NAMALWA (cell line): ENCODE measurements around the gene GSTT4.
"Not testable (repeated sequence)": the region's sequence is repeated elsewhere in the genome, so short reads cannot be mapped to it uniquely, and the experiment has no call there.

Source experiments
- DNase-seq: peaks from one replicate; pipeline ENCODE4 v3.0.0-alpha.2; 2015; ENCODE audit warnings: low spot score

Gene GSTT4

DNA sequence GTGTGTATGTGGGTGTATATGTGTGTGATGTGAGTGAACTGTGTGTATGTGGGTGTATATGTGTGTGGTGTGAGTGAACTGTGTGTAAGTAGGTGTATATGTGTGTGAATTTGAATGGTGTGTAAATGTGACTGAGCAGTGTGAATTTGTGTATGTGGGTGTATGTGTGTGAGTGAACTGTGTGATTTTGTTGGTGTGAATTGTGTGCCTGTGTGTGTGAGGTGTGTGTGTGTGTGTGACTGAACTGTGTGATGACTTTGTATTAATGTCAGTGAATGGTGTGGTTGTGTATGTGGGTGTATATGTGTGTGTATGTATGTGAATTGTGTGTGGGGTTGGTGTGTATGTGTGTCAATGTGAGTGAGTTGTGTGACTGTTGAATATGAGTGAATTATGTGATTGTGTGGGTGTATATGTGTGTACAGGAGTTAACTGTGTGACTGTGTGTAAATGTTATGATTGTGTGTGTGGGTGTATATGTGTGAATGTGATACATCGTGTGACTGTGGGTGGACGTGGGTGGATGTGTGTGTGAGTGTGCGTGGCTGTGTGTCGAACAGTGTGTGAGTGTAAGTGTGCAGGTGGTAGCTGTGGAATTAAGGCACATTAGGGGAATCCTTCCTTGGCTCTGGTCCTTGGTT, 18.6 kb downstream of the GSTT4 start:
- DNase-seq = not testable (repeated sequence)

DNA sequence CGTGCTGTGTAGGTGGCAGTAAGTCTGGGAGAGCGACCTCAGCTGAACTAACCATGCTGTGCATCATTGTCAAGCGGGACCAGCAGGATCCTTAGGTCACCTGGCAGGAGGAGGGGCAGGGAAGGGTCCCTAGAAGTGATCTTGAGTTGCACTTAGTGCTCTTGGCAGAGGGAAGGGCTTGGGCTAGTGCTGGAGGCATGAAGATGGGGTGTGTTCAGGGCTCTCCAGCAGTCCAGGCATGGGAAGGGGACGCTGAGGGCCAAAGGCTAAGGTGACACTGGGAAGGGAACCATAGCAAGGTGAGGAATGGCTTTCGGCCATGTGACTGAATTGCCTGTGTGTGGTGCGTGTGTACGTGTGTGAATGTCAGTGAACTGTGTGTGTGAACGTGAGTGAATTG, 19.2 kb downstream of the GSTT4 start:
- not testable (repeated sequence) for DNase-seq

DNA sequence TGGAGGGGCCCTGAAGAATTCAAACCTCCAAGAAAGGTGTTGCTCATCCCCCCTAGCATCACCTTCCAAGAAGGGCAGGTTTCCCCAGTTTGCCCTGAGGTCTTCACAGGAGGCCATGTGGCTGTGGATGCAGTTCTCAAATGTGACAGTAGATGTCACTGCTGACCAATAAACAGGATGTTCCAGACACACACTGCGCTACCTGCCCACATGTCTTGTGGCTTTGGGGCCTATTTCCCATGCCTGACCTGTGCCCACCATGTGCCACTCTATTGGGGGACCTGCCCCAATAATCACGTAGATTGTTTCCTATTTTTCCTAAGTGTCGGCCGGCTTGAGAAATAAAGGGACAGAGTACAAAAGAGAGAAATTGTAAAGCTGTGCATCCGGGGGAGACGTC, 20.8 kb downstream of the GSTT4 start:
- peak; percentile 50 for DNase-seq

DNA sequence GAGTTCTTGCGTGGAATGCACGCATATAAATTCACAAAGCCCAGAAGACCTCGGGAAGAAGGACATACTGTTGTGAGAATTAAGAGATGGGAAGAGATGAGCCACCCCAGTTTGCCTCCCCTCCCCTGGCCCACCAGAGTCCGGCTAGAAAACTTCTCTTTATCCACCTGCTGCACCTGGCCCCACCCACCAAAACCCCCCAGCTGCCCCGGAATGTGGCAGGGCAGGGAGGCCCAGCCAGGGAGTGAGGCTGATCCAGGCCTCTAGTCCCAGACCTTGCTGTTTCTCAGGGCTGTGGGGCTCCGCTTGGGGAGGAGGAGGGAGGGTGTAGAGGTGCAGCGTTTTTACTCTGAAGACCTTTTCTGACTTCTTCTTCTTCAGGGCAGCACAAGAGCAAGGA, 24.7 kb downstream of the GSTT4 start:
- not testable (repeated sequence) for DNase-seq

DNA sequence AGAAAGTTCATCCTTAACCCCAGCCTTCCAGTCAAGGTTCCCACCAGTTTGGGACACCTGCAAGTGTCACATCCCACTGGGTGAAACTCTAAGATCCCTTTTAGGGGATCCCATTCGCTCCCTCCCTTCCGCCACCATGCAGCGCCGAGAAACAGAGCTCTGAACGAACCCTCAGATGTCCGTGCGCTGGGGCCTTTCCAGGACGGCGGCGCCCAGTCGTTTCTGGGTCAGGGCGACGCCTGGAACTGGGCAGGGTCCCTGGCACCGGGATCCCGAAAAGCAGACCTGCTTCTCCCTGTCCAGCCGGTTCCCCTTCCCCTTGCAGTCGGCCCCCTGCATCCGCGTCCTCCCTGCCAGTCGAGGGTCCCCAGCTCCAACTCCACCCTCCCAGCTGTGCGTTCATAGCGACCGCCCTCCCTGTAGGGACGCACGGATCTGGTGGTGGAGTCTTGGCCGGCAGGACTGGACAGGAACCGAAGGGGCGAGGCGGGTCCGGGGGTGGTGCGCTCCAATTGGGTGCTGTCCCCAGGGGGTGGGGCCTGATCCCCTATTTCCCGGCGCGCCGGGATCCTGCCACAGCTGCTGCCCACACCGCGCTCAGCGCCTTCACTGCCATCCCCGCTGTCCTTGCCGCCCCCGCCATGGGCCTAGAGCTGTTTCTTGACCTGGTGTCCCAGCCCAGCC, 25.6 kb downstream of the GSTT4 start, which contains the start of gene GSTT2:
TSS of gene GSTT2 (plus strand) at position 578 of the 684 bp plus-strand sequence.
- DNase-seq = not testable (repeated sequence)

DNA sequence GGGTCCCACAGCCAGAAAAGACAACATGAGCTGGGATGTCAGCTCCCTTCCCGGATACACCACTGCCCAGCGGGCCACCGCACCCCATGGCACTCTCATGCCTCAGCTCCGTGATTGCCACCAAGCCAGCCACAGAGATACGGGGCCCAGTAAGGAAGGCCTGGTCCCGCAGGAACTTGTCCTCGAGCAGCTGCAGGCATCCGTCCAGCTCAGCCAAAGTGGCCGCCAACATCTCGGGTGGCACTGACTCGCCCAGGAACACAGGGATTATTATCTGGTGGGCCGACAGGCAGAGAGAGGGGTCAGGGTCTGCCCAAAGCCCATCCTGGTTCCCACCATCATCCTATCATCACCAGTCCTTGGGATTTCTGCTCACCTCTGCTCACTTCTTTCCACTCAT, 27.9 kb downstream of the GSTT4 start:
- DNase-seq = not testable (repeated sequence)

DNA sequence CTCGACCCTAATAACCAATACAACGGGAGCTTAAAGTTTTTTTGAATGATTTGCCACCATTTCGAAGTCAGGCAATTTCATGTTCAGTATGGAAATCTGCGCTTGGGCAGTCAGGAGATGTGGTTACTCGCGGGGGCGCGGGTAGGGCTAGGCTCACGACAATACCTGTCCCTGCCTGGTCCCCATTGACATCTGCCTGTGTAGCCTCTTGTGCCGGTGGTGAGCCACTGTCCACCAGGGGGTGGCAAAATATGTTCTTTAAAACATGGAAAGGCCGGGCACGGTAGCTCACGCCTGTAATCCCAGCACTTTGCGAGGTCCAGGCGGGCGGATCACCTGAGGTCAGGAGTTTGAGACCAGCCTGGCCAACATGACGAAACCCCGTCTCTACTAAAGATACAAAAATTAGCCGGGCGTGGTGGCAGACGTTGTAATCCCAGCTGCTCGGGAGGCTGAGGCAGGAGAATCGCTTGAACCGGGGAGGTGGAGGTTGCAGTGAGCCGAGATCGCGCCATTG, 30.4 kb downstream of the GSTT4 start:
- not testable (repeated sequence) for DNase-seq

DNA sequence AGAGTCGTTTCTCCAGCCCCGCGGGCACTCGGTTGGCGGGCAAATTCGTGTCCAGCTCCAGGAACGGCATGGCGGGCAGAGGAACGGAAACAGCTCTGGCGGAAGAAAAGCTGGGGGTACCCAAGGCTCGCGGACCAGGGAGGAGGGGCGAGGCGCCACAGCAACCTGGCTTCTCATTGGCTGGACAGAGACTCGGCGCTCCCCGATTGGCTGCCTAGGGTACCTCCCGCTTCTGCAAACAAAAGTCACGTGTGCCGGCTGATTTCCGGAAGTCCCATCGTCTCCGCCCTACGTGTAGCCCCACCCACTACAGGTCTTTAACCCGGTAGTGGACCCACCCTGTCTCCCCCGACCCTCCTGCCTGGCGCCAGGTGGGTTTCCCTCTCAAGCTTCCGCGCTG, 30.9 kb downstream of the GSTT4 start, which contains the start of gene DDT:
TSS of gene DDT (minus strand) at position 97 of the 400 bp plus-strand sequence. CDS start at position 70, 27 bp downstream.
- not testable (repeated sequence) for DNase-seq

DNA sequence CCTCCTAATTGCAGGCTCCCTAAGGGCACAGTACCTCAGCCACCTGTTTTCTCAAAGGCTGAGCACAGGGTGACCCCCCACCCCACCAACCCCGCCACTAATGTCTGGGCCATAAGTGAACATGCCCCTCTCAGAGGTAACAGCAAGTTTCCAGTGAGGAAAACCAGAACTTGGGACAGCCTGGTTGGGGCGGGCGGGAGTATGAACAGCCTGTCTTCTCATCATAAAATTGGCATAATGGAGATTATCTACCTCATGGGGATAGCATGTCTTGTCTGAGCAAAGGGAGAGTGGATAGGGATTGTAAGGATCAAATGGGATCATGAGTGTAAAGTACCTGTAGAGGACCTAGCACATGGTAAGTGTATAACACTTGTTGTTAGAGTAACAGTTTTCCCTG, 33.3 kb downstream of the GSTT4 start:
- DNase-seq = not testable (repeated sequence)

DNA sequence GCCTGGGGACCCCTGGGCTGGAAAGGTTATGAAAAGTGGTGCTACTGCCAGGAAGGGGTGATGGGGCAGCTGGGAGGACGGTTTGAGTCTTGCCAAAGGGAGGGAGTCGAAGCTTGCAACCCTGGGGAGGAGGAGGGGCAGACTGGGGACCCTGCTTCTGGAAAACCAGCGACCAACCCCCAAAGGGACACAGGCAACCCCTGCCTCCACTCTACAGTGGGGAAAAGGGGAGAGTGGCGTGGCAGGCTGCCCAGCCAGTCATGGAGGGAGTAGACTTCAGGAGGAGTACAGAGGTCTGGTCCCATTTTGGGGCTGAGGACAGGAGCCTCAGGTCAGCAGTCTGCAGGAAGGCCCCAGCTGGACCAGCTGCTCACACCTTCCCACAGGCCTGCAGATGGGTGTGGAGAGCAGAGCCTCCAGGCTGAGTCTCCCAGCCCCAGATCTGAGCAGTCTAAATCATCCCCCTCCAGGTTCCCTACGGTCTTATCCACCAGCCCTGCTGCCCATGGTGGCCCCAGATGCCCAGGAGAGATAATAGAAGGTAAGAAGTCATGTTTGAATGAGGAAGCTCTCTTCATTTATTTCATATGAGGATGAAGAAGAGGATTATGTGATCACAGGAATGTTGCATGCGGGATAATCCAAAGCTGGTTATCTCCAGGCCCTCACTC, 34.3 kb downstream of the GSTT4 start:
- no peak for DNase-seq

DNA sequence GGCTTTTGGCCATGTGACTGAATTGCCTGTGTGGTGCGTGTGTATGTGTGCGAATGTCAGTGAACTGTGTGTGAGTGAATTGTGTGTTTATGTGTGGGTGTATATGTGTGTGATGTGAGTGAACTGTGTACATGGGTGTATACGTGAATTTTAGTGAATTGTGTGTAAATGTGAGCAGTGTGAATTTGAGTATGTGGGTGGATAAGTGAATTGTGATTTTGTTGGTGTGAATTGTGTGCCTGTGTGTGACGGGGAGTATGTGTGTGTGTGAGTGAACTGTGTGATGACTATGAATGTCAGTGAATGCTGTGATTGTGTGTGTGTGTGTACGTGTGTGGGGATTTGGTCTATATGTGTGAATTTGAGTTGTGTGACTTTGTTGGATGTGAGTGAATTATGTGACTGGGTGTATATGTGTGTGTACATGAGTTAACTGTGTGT, 35.0 kb downstream of the GSTT4 start:
- peak; percentile 10 for DNase-seq

DNA sequence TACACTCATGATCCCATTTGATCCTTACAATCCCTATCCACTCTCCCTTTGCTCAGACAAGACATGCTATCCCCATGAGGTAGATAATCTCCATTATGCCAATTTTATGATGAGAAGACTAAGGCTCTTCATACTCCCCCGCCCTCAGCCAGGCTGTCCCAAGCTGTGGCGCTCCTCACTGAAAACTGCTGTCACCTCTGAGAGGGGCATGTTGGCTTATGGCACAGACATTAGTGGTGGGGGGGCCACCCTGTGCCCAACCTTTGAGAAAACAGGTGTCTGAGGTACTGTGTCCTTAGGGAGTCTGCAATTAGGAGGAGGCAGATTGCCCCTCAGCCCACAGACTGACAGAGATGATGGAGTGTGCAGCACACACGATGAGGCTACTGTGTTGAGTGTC, 36.2 kb downstream of the GSTT4 start:
- DNase-seq = no peak

DNA sequence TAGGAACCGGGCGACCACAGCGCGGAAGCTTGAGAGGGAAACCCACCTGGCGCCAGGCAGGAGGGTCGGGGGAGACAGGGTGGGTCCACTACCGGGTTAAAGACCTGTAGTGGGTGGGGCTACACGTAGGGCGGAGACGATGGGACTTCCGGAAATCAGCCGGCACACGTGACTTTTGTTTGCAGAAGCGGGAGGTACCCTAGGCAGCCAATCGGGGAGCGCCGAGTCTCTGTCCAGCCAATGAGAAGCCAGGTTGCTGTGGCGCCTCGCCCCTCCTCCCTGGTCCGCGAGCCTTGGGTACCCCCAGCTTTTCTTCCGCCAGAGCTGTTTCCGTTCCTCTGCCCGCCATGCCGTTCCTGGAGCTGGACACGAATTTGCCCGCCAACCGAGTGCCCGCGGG, 38.7 kb downstream of the GSTT4 start, which contains the start of gene DDTL:
TSS of gene DDTL (plus strand) at position 321 of the 400 bp plus-strand sequence. CDS start at position 348, 27 bp downstream.
- DNase-seq = not testable (repeated sequence)

DNA sequence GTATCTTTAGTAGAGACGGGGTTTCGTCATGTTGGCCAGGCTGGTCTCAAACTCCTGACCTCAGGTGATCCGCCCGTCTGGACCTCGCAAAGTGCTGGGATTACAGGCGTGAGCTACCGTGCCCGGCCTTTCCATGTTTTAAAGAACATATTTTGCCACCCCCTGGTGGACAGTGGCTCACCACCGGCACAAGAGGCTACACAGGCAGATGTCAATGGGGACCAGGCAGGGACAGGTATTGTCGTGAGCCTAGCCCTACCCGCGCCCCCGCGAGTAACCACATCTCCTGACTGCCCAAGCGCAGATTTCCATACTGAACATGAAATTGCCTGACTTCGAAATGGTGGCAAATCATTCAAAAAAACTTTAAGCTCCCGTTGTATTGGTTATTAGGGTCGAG, 39.2 kb downstream of the GSTT4 start:
- not testable (repeated sequence) for DNase-seq

DNA sequence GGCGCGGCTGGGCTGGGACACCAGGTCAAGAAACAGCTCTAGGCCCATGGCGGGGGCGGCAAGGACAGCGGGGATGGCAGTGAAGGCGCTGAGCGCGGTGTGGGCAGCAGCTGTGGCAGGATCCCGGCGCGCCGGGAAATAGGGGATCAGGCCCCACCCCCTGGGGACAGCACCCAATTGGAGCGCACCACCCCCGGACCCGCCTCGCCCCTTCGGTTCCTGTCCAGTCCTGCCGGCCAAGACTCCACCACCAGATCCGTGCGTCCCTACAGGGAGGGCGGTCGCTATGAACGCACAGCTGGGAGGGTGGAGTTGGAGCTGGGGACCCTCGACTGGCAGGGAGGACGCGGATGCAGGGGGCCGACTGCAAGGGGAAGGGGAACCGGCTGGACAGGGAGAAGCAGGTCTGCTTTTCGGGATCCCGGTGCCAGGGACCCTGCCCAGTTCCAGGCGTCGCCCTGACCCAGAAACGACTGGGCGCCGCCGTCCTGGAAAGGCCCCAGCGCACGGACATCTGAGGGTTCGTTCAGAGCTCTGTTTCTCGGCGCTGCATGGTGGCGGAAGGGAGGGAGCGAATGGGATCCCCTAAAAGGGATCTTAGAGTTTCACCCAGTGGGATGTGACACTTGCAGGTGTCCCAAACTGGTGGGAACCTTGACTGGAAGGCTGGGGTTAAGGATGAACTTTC, 44.0 kb downstream of the GSTT4 start, which contains the start of gene GSTT2B:
TSS of gene GSTT2B (minus strand) at position 112 of the 688 bp plus-strand sequence. CDS start at position 48, 64 bp downstream.
- DNase-seq = not testable (repeated sequence)

DNA sequence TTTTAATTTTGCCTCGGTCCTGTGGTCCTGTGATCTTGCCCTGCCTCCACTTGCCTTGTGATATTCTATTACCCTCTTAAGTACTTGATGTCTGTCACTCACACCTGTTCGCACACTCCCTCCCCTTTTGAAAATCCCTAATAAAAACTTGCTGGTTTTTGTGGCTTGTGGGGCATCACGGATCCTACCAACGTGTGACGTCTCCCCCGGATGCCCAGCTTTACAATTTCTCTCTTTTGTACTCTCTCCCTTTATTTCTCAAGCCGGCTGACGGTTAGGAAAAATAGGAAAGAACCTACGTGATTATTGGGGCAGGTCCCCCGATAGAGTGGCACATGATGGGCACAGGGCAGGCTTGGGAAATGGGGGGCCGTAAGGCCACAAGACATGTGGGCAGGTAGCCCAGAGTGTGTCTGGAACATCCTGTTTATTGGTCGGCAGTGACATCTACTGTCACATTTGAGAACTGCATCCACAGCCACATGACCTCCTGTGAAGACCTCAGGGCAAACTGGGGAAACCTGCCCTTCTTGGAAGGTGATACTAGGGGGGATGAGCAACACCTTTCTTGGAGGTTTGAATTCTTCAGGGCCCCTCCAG, 48.9 kb downstream of the GSTT4 start:
- DNase-seq = peak; percentile 90

DNA sequence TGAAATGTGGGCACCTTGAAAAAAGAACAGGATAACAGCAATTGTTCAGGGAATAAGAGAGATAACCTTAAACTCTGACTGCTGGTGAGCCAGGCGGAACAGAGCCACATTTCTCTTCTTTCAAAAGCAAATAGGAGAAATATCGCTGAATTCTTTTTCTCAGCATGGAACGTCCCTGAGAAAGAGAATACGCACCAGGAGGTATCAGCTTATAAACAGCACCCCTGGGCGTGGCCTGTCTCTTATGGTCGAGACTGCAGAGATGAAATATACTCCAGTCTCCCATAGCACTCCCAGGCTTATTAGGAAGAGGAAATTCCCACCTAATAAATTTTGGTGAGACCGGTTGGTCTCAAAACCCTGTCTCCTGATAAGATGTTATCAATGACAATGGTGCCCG, 49.4 kb downstream of the GSTT4 start:
- not testable (repeated sequence) for DNase-seq

DNA sequence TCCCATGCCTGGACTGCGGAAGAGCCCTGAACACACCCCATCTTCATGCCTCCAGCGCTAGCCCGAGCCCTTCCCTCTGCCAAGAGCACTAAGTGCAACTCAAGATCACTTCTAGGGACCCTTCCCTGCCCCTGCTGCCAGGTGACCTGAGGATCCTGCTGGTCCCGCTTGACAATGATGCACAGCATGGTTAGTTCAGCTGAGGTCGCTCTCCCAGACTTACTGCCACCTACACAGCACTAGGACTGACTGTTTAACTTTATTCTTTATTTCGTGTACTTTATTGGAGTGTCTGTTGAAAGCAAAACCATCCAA, 50.3 kb downstream of the GSTT4 start:
- DNase-seq = not testable (repeated sequence)

DNA sequence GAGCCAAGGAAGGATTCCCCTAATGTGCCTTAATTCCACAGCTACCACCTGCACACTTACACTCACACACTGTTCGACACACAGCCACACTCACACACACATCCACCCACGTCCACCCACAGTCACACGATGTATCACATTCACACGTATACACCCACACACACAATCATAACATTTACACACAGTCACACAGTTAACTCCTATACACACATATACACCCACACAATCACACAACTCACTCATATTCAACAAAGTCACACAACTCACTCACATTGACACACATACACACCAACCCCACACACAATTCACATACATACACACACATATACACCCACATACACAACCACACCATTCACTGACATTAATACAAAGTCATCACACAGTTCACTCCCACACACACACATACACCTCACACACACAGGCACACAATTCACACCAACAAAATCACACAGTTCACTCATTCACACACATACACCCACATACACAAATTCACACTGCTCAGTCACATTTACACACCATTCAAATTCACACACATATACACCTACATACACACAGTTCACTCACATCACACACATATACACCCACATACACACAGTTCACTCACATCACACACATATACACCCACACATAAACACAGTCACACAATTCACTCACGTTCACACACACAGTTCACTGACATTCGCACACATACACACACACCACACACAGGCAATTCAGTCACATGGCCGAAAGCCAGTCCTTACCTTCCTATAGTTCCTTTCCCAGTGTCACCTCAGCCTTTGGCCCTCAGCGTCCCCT, 50.9 kb downstream of the GSTT4 start:
- not testable (repeated sequence) for DNase-seq

DNA sequence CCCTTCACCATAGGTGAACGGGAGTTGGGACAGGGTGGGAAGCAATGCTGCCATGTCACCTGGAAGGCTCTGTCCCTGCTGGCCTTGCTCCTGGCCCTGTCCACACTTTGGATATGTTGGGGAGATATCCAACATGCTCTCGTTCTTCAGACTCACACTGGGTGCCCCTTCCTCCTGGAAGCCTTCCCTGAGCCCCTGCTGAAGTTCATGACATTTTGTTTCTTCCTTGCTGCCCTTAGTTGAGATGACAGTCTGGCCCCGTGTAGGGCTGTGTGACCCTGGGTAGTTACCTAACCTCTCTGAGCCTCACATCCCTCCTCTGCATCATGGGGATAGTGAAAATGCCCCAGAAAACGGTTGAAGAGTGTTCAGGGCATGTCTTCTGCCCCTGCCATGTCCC, 51.8 kb downstream of the GSTT4 start:
- not testable (repeated sequence) for DNase-seq
